HG03095 (cell line): ENCODE results near the gene TBC1D14.

Experiments used
- ATAC-seq: cut with Tn5 transposase; IDR thresholded peaks from one replicate; pipeline ENCODE4 v1.9.1; 2021; ENCODE audit warnings: moderate library complexity; ENCODE audit not compliant: unreplicated experiment

TBC1D14 gene

DNA sequence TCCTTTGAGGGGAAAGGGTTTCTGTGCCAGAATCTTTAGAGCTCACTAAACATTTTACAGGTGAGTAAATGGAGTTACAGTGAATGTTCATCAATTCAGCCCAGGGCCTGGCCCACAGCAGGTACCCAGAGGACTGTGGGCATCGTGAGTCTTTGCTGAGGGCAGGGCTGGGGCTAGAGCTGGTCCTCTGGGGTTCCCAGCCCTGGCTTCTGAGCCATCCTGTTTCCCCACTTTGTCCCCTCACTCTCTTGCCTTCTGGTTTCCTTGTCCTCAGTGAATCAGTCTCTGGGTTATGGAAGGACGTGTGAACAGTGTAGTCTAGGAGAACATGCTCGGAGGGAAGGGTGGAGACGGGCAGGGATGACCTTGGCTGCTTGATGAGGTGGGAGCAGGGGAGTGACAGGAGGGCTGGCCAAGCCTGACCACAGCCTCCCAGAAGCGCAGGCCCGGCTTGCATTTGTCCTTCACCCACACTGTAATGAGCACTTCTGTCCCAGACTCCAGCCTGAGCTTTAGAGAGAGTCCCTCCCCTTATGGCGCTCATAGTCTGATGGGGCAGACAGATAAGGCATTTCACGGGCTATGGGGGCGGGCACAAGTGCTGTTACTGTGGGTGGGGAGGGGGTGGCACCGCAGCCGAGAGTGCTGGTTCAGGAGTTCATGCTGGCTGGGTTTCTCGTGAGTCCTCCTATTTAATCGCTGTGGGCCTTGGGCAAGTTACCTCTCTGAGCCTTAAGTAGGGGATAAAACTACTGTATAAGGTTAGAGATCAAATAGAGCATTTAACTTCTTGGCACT is 17.3 kb downstream of the TBC1D14 start:
- no peak for ATAC-seq

GRCh38 chr4:6928081-6928480 is 18.5 kb downstream of the TBC1D14 start:
- no peak for ATAC-seq

DNA sequence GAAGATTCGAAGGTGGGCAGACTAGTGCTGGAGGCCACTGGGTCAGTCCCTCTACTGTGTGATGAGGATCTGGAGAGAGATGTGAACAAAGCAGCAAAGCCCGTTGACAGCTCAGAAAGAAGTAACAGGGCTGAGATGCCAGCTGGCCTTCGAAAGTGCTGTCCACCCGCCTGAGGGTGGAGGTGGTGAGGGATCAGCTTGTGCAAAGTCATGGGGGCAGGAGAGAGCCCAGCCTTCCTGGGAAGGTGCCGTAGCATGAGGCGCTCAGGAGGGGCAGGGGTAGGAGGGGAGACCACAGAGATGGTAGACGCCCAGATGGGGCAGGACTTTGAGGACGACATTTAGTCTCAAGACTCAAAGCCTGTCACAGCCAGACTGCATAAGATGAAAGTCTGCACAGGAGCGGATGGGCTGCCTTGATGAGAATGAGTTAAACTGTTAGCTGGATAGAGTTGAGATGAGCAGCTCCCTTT is 19.7 kb downstream of the TBC1D14 start:
- ATAC-seq = no peak

- ATAC-seq = no peak
Measured at GRCh38 chr4:6929812-6930464, 20.3 kb downstream of the TBC1D14 start.

- ATAC-seq = no peak
Measured at GRCh38 chr4:6932475-6932874, 22.8 kb downstream of the TBC1D14 start.

DNA sequence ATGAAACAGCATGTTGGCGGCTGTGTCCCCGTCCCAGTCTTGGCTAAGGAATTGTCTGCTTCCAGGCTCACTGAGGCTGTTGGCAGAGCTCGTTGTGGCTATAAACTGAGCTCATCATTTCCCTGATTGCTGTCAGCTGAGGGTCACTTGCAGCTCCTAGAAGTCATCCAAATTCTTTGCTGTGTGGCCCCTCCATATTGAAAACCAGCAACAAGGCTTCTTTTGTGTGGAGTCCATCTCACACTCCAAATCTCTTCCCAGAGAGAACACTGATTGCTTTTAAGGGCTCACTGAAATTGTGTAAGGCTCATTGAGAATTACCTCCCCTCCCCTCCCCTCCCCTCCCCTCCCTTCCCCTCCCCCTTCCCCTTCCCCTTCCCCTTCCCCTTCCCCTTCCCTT is 23.3 kb downstream of the TBC1D14 start:
- no peak for ATAC-seq

- ATAC-seq = no peak
Measured at GRCh38 chr4:6933691-6934430, 24.2 kb downstream of the TBC1D14 start.

- no peak for ATAC-seq
Measured at GRCh38 chr4:6935965-6936364, 26.3 kb downstream of the TBC1D14 start.

GRCh38 chr4:6937201-6937600 is 27.6 kb downstream of the TBC1D14 start:
- no peak for ATAC-seq

GRCh38 chr4:6937754-6938153 is 28.1 kb downstream of the TBC1D14 start:
- no peak for ATAC-seq

GRCh38 chr4:6938237-6938636 is 28.6 kb downstream of the TBC1D14 start:
- ATAC-seq = no peak

DNA sequence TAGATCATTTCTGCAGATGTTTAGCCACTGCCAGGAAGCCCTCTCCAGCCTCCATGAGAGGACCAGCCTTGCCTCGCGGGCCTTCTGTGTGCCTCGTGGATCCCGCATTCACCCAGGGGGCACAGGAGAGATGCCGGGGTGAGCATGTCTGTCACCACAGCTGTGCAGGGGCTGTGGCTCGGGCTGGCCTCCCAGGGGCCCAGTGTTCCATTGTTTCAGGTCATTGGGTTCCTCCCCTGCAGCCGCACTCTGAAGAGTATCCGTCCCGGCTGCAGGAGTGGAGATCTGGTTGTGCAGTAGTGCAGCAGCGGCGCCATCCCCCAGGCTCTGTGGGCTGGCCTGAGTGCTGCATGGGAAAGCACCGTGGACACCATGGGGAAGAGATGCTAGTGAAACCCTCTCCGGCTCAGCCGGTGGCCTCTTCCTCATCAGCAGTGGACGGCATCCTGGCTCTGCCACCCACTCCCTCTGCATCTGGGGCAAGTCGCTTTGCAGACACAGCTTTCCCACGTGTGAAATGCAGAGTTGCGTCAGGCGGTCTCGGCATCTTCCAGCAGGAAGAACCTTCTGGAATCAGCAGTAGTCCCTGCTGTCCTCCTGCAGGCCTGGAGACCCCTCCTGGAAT is 29.1 kb downstream of the TBC1D14 start:
- ATAC-seq = no peak

DNA sequence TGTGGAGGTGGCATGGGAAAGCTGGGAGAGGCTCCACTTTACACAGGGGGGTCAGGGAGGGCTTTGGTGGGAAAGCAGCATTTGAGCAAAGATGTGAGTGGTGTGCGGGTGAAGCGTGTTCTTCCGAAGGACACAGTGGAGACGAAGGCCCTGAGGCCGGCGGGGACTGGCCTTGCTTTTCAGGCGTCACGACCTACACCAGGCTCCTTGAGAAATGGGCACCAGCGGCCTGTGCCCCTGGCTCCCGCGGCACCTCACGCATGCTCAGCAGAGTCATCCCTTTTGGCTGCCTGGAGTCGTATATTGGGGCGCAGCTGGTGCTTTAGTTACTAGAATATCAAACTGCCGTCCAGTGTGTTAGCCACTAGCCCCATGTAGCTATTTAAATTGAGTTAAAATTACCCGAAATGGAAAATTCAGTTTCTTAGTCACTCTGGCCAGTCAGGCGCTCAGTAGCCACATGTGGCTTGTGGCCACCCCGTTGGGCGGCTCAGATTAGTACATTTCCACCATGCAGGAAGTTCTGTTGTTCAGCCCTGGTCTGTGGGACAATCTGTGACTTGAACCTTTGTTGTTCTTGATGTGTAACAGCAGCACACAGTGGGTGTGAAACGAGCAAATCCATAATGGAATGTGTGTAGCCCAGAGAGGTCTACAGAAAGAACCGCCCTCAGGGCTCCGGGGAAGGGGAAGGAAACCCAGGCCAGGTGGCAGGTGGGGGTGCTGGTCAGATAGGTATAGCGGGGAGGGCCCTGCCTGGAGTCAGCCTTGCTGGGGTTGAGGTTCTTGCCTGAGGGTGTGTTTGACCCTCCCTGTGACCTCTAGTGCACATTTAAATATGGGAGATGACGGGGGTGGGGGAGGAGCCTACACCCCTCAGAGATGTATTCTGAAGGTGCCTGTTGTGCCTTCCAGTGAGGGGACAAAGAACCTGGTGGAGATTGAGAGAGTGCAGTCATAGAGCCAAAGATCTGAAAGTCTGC is 30.4 kb downstream of the TBC1D14 start:
- no peak for ATAC-seq

- ATAC-seq = no peak
Measured at GRCh38 chr4:6940744-6941137, 31.1 kb downstream of the TBC1D14 start.

DNA sequence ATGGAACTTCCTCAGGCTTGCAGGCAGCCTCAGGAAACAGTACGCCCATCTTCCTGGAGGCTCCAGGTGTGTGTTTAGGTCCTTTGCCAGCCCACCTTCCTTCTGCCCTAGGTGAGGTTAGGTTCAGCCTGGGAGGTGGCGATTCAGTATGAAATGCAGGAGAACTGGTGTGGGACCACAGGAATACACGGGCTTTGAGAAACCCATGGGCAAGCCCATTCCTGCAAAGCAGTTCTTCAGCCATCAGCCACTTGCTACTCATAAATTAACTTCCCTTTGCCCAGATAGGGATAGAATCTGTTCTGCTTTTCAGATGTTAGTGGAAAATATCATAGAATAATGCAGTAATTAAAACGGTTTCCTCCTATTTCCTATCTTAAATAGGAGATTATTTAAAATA is 32.2 kb downstream of the TBC1D14 start:
- peak; percentile 11 for ATAC-seq

DNA sequence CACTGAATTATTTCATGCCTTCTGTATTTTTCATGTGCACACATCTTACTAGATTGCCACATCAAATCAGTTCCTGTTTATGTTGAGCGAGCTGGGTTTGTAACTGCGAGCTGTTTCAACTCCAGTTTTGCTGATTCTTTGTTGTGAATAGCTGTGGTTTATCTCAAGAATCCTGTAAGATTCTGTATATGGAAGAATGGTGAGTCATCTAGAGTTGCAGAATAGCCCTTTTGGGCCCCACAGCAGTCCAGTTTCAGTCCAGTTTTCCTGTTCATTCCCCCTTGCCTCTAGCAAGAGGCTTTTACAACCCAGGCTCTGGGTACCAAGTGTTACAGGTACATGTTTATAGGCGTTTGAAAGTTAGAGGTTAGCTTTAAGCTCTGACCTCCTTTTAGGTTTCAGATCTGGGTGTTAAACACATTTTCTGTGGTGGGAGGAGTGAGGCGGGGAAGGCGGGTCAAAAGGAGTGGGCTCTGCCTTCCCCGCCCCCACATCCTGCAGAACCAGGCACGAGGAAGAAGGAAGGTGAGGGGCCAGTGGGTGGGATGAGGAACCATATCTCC is 32.7 kb downstream of the TBC1D14 start:
- ATAC-seq = peak; percentile 72

- ATAC-seq = no peak
Measured at GRCh38 chr4:6943012-6943884, 33.6 kb downstream of the TBC1D14 start.

DNA sequence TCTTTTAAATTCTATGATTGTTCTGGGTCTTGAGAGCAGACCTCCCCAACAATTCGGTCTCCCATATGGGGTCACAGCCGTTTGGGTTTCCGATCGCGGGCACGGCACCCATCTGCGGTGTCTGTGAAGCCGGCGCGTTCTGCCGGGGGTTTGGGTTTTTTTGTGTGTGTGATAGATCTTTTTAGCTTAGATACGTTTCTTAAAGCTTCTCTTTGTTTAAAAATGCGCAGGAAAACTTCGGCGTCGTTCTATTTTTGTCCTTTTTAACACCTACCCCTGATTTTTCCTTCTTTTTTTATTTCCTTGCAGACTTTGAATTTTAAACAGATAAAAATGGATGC is 34.2 kb downstream of the TBC1D14 start:
- ATAC-seq = no peak
